Measurements from ENCODE around the gene PFN3.

The PFN3 gene

DNA sequence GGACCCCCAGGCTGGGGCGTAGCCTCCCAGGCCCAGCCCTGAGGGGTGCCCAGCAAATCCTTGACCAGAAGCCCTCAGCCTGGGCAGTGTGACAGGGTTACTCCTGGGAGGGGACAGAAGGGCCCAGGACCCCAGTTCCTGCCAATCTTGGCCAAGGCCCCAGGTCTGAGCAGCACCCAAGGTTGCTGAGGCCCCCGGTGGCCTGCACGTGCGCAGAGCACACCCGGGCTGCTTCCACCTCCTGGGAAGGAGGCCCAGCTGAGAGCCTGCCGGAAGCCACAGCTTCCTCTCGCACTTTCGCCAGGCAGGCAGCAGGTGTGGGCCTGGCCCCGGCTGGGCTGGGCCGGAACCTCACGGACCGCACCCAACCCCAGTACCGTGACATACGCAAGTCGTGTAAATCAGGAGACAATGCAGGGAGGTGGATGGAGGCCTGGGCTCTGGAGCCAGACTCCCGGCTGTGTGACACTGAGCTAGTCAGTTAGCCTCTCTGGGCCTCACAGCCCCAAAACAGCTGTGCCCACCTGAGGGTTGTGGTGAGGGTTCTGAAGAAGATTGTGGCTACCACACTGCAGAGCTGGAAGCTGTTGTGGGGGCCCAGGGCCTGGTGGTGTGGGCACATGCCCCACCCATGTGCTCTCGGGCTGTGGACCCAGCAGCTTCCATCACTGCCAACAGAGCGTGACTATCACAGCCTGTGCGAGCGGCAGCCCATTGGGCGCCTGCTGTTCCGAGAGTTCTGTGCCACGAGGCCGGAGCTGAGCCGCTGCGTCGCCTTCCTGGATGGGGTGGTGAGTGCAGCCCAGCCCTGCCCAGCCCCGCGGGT is 31.1 kb upstream of the PFN3 start:
- TF ChIP-seq, protein P1, sequence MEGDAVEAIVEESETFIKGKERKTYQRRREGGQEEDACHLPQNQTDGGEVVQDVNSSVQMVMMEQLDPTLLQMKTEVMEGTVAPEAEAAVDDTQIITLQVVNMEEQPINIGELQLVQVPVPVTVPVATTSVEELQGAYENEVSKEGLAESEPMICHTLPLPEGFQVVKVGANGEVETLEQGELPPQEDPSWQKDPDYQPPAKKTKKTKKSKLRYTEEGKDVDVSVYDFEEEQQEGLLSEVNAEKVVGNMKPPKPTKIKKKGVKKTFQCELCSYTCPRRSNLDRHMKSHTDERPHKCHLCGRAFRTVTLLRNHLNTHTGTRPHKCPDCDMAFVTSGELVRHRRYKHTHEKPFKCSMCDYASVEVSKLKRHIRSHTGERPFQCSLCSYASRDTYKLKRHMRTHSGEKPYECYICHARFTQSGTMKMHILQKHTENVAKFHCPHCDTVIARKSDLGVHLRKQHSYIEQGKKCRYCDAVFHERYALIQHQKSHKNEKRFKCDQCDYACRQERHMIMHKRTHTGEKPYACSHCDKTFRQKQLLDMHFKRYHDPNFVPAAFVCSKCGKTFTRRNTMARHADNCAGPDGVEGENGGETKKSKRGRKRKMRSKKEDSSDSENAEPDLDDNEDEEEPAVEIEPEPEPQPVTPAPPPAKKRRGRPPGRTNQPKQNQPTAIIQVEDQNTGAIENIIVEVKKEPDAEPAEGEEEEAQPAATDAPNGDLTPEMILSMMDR (IDR thresholded peaks at IDR 0.05) = no peak
- Histone ChIP-seq H3K27ac (no peak overlapping the region), H3K4me3 (no peak overlapping the region)
- peak; percentile 74 for DNase-seq (ENCODE audit: low spot score)

DNA sequence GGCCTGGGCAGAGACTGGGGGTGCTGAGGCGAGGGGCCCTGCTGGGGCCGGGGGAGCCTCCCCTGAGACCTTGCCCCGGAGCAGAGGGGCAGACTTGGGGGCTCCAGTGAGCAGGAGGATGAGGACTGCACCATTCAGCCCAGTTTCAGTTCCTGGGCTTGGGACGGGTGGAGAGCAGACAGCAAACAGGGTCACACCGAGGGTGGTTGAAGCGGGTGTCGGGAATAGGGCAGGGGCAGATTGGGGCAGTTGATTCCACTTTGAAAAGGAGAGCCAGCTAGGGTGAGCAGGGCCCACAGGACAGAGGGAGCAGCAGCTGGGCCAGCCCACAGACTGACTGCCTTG is 30.5 kb upstream of the PFN3 start:
- no peak overlapping the region for H3K4me3 ChIP-seq
- TF ChIP-seq, protein P1 (IDR thresholded peaks at IDR 0.05) = no peak
- peak; percentile 73 for DNase-seq (ENCODE audit: low spot score)
- H3K27ac ChIP-seq = no peak overlapping the region

DNA sequence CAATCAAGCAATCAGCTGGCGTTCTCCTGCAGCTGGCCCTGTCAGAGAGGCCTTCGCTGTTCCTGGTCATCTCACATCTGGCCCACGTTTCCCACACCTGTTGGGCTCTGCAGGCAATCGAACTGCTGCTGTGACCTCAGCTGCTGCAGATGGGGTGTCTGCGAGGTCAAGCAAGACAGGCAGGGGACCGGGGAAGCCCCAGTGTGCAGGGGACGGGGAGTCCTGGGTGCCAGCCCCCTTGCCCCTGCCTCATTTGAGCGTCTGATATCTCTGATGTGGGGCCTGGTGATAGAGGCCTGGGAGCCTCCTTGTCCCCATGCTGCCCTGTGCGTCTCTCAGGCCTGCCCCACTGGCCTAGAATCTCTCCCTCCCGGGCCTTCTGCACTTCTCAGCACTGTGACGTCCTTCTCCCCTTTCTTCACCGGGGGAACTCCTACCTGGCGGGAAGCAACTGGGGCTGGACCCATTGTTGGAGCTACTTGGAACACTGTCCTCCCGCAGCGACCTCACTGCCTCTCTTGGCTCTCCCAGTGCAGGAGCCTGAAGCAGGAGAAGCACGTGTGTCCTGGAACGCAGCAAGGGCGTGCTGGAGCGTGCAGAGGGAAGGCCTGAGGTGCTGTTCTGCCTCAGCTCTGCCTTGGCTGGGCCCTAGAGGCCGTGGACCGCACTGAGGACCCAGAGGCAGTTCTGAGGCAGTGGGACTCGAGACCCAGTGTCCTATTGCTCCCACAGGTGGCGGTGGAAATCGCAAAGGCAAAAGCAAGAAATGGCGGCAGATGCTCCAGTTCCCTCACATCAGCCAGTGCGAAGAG is 29.9 kb upstream of the PFN3 start:
- no peak overlapping the region for H3K4me3 ChIP-seq
- no peak overlapping the region for H3K27ac ChIP-seq
- DNase-seq (ENCODE audit: low spot score) = no peak
- TF ChIP-seq, protein P1 (IDR thresholded peaks at IDR 0.05) = no peak

DNA sequence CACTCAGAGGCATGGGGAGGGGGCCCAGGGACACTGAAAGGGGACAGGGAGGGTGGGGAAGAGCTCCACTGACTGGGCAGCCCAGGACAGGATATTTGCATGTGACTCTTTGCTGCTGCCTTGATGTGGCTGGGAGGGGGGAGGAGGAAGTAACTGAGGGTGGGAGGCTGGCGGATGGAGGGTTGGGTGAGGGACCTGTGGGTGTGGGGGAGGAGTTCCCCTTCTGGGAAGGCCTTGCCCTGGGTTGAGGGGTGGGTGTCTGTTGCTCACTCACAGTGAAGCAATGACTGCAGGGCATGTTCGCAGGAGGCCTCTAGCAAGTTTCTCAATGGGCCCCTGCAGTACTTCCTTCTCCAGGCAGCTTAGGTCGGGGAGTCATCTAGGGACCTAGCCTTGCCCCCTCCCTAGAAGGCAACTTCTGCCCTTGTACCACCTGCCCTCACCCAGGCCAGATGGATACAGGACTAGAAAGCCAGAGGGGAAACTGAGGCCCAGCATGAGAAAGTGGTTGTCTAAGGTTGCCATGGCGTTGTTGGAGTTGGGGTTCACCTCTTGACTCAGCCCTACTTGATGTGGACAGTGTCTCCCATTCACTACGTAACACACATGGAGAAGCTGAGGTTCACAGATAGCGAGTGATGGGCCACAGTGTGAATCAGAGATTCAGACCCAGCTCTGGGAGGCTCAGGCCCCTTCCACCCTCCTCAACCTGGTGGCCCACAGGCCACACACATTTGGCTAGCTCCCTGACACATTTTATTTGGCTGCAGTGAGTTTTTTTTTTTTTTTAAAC is 29.0 kb upstream of the PFN3 start:
- DNase-seq (ENCODE audit: low spot score) = no peak
- TF ChIP-seq, protein P1 (IDR thresholded peaks at IDR 0.05) = no peak
- H3K4me3 ChIP-seq = no peak overlapping the region
- H3K27ac ChIP-seq = peak overlapping the region in 1 of 2 donors; percentile 56

DNA sequence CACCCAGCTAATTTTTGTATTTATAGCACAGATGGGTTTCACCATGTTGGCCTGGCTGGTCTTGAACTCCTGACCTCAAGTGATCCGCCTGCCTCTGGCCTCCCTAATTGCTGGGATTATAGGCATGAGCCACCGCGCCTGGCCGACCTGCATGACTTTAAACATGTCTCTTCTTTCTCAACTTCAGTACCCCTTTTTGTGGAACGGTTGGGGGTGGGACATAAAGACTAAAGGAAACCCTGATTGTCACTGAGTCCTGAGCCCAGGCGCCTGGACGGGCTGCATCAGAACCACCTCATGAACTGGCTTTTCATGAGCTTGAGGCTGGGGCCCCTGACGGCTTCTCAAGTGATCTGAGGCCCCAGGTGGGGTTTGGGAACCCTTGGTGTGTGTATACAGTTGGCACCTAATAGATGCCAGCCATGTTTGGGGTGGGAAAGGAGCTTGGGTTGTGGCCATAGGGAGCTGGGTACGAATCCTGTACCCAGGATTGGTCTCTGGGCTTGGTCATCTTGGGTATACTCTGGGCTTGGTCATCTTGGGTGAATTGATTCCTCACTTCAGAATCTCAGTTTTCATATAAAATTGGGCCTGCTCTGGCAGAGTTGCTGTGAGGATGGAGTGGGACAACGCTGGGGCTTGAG is 28.2 kb upstream of the PFN3 start:
- TF ChIP-seq, protein P1 (IDR thresholded peaks at IDR 0.05) = no peak
- no peak for DNase-seq (ENCODE audit: low spot score)
- Histone ChIP-seq H3K4me3 (peak overlapping the region; percentile 97), H3K27ac (peak overlapping the region in 1 of 2 donors; percentile 56)

DNA sequence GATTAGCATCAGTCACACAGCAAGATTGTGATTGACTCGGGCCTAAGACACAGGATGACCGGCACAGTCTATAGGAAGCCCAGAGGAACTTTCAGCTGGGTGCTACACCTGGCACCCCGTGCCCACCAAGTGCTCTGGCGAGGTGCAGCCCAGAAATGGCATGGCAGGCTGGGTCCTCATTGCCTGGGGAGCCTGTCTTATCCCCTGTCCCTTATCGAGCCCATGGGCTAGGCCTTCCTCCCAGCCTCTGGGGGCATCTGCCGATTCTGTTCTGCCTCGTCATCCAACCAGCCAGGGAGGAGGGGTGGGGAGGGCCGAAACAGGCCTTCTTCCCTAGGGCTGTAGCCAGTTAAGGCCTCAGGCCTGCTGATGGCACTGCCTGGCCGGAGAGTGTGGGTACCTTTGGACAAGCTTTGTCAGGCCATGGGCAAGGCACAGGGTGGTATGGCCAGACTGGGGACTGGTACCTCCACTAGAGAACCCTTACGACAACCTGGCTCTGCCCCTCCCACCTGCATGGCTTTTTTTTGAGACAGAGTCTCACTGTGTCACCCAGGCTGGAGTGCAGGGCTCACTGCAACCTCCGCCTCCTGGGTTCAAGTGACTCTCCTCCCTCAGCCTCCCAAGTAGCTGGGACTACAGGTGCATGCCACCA is 27.6 kb upstream of the PFN3 start:
- peak overlapping the region; percentile 97 for H3K4me3 ChIP-seq
- peak; percentile 73 for DNase-seq (ENCODE audit: low spot score)
- H3K27ac ChIP-seq = peak overlapping the region; percentile 37 to 85
- TF ChIP-seq, protein P1 (IDR thresholded peaks at IDR 0.05) = no peak

Measured in coronary artery (tissue), 2 donors.